Erythroblast (primary cell): ENCODE results near the gene ZBTB7C.

Source experiments
- GATA1 ChIP-seq: IDR thresholded peaks from 2 replicates; pipeline ENCODE4 v1.6.1; 2011; ENCODE audit warnings: low read depth, mild to moderate bottlenecking, control low read depth, low read length, moderate library complexity
- POLR2A ChIP-seq: IDR thresholded peaks from 2 replicates; pipeline ENCODE4 v1.6.1; 2011; ENCODE audit warnings: mild to moderate bottlenecking, low read length

DNA sequence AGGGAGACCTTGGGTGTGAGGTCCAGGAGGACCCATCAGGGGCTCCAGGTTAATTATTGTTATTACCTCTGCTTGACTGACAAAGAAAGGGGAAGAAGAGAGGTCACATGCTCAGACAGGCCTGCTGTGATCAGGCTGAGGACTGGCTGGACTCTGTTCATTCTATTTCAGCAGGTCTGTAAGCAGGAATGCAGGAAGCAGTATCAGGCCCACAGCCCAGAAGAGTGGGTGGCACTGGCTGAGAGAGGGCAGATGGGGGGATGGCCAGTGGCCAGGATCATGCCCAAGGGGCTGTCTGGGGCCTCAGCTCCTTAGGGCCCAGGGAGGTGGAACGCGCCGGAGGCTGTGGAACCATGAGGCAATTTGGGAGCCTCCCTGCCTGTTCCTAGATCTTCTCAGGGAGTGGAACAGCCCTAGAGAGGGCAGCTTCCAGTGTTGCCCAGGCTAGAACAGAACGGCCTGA lies 43.7 kb upstream of the ZBTB7C start:
- TF ChIP-seq POLR2A (no peak), GATA1 (no peak)
